ENCODE data around the gene ZNRF1.
A peak's percentile ranks its signal among the peaks of the same experiment; 100 is the strongest.

The ZNRF1 gene

DNA sequence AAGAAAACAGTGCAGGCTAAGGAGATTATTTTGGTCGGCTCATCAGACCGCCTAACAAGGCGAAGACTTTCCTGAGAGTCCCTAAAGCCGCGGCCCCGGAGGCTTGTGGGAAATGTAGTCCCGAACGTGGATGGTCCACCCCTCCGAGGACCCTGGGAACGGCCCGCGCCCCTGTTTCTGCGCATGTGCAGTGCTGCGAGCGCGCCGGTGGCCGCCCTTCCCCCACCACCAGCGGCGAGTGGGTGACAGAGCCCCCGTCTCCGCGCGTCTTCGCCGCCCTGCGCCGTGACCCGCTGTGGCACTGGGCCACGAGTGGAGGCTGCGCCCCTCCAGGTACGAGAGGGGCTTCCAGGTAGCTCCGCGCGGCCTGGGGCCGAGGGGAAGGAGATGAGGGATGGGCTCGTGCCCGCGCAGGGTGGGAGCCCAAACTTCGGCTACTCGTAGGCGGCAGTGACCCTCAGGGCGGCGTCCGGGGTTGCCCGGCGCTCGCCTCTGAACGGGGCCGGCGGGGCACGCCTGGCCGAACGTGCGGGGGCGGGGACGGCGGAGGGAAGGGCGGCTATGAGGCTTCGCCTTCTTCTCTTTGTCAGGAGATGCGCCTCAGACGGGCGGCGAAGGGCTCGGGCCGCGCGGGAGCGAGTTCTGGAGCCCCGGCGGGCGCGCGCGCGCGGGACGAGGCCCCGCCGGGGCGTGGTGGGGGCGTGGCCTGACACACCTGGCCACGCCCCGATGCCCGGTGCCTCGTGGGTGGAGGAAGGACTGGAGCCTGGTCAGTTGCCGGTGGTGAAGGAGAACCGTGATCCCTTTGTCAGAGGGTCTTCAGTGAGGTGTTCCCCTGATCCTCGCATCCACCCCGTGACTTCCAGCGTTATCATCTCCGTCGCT is 149.7 kb downstream of the ZNRF1 start, which contains the start of gene ZFP1:
ZFP1 (plus strand) TSS at position 214 of the 885 bp plus-strand sequence. CDS start 4,428 bp downstream, outside the sequence.
- TF ChIP-seq, protein P1, sequence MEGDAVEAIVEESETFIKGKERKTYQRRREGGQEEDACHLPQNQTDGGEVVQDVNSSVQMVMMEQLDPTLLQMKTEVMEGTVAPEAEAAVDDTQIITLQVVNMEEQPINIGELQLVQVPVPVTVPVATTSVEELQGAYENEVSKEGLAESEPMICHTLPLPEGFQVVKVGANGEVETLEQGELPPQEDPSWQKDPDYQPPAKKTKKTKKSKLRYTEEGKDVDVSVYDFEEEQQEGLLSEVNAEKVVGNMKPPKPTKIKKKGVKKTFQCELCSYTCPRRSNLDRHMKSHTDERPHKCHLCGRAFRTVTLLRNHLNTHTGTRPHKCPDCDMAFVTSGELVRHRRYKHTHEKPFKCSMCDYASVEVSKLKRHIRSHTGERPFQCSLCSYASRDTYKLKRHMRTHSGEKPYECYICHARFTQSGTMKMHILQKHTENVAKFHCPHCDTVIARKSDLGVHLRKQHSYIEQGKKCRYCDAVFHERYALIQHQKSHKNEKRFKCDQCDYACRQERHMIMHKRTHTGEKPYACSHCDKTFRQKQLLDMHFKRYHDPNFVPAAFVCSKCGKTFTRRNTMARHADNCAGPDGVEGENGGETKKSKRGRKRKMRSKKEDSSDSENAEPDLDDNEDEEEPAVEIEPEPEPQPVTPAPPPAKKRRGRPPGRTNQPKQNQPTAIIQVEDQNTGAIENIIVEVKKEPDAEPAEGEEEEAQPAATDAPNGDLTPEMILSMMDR (IDR thresholded peaks at IDR 0.05; ENCODE audit: control insufficient read depth, insufficient read depth, low read depth, low read length, missing control alignments): no peak
- peak within 1 kb of the TSS; percentile 72 for H3K4me3 ChIP-seq (ENCODE audit: control insufficient read depth, low read depth, low read length)
- DNase-seq (ENCODE audit: low read depth): peak; percentile 29

DNA sequence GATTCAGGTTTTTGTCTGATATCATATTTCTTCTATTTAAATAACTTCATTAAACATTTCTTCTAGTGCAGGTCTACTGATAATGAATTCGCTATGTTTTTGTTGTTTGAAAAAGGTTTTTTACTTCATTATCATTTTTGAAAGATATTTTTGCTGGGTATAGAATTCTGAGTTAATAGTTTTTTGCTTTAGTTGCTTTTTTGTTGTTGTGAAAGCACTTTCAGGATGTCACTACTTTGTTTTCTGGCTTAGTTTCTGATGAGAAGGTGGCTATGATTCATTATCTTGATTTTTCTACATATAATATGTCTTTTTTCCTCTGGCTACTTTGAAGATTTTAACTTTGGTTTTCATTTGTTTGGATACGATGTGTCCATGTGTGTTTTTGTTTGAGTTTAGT is 153.0 kb downstream of the ZNRF1 start:
- DNase-seq (ENCODE audit: low read depth): no peak
- TF ChIP-seq, protein P1 (IDR thresholded peaks at IDR 0.05; ENCODE audit: control insufficient read depth, insufficient read depth, low read depth, low read length, missing control alignments): no peak
- H3K4me3 ChIP-seq (ENCODE audit: control insufficient read depth, low read depth, low read length): no peak overlapping the region

DNA sequence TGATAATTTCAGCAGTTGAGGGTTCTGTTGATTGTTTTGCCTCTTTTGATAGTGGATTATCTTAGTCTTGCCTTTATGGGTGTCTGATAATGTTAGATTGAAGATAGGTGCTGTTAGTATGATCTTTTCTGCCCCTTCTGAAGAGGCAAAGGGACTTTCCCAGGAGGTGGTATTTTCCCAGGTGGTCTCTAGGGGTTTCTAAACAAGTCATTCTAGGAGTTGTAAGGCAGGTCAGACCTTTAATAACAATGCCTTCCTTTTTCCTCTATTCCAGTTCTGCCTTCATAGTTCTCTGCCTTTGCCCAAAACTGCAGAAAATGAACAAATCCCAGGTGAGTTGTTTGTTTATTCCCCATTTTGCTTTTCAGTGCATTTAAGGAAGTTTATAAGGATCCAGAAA is 153.8 kb downstream of the ZNRF1 start:
- TF ChIP-seq, protein P1 (IDR thresholded peaks at IDR 0.05; ENCODE audit: control insufficient read depth, insufficient read depth, low read depth, low read length, missing control alignments): no peak
- no peak overlapping the region for H3K4me3 ChIP-seq (ENCODE audit: control insufficient read depth, low read depth, low read length)
- no peak for DNase-seq (ENCODE audit: low read depth)

DNA sequence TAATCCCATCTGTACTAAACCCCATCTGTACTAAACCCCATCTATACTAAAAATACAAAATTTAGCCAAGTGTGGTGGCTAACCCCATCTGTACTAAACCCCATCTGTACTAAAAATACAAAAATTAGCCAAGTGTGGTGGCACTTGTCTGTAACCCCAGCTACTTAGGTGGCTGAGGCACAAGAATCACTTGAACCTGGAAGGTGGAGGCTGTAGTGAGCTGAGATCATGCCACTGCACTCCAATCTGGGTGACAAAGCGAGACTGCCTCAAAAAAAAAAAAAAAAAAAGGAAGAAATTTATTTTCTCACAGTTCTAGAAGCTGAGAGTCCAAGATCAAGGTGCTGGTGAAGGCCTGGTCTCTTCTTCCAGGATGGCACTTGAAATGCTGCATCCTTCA is 161.6 kb downstream of the ZNRF1 start:
- TF ChIP-seq, protein P1 (IDR thresholded peaks at IDR 0.05; ENCODE audit: control insufficient read depth, insufficient read depth, low read depth, low read length, missing control alignments): no peak
- DNase-seq (ENCODE audit: low read depth): no peak

More for the DNA sequence above, 161.6 kb downstream of the ZNRF1 start:
- H3K4me3 ChIP-seq (ENCODE audit: control insufficient read depth, low read depth, low read length): no peak overlapping the region

Data from AG09309 (cell line).